GM18868 (cell line): ENCODE results near the gene SLC29A4.
"Not testable (repeated sequence)": the region's sequence is repeated elsewhere in the genome, so short reads cannot be mapped to it uniquely, and the experiment has no call there.

ENCODE experiments used
- ATAC-seq: cut with Tn5 transposase; IDR thresholded peaks from one replicate; pipeline ENCODE4 v1.9.1; 2021; ENCODE audit warnings: mild to moderate bottlenecking, moderate library complexity; ENCODE audit not compliant: unreplicated experiment

SLC29A4 gene

GRCh38 chr7:5274441-5274840, 8.3 kb upstream of the SLC29A4 start:
- no peak for ATAC-seq

GRCh38 chr7:5274985-5275431, 7.7 kb upstream of the SLC29A4 start:
- not testable (repeated sequence) for ATAC-seq

GRCh38 chr7:5275510-5275909, 7.2 kb upstream of the SLC29A4 start:
- not testable (repeated sequence) for ATAC-seq

- not testable (repeated sequence) for ATAC-seq
Measured at GRCh38 chr7:5276123-5276522, 6.6 kb upstream of the SLC29A4 start.

GRCh38 chr7:5276611-5277010, 6.1 kb upstream of the SLC29A4 start:
- no peak for ATAC-seq

- no peak for ATAC-seq
Measured at GRCh38 chr7:5278766-5279165, 4.0 kb upstream of the SLC29A4 start.

- ATAC-seq: no peak
Measured at GRCh38 chr7:5279734-5280133, 3.0 kb upstream of the SLC29A4 start.

- ATAC-seq: not testable (repeated sequence)
Measured at GRCh38 chr7:5281598-5282500, 894 bp upstream of the SLC29A4 start.

- ATAC-seq: no peak
Measured at GRCh38 chr7:5283421-5284303, 919 bp downstream of the SLC29A4 start.

GRCh38 chr7:5284304-5285281, 1.9 kb downstream of the SLC29A4 start:
- ATAC-seq: no peak

GRCh38 chr7:5286933-5287332, 4.2 kb downstream of the SLC29A4 start:
- ATAC-seq: no peak

- ATAC-seq: not testable (repeated sequence)
Measured at GRCh38 chr7:5287373-5287772, 4.6 kb downstream of the SLC29A4 start.

GRCh38 chr7:5287802-5288201, 5.1 kb downstream of the SLC29A4 start:
- ATAC-seq: no peak

GRCh38 chr7:5288560-5288959, 5.8 kb downstream of the SLC29A4 start:
- not testable (repeated sequence) for ATAC-seq

GRCh38 chr7:5289355-5289754, 6.6 kb downstream of the SLC29A4 start:
- no peak for ATAC-seq

GRCh38 chr7:5291301-5291700, 8.6 kb downstream of the SLC29A4 start:
- ATAC-seq: no peak

- ATAC-seq: not testable (repeated sequence)
Measured at GRCh38 chr7:5291711-5292335, 9.1 kb downstream of the SLC29A4 start.

GRCh38 chr7:5294169-5294987, 11.6 kb downstream of the SLC29A4 start:
- no peak for ATAC-seq
